Iris pigment epithelial cell (primary cell): ENCODE results near the gene ZBTB1.
"Not testable (repeated sequence)": the region's sequence is repeated elsewhere in the genome, so short reads cannot be mapped to it uniquely, and the experiment has no call there.

Experiments
- DNase-seq: peaks from one replicate; pipeline ENCODE4 v3.0.0-alpha.2; 2011; ENCODE audit warnings: low read depth

Gene ZBTB1

DNA sequence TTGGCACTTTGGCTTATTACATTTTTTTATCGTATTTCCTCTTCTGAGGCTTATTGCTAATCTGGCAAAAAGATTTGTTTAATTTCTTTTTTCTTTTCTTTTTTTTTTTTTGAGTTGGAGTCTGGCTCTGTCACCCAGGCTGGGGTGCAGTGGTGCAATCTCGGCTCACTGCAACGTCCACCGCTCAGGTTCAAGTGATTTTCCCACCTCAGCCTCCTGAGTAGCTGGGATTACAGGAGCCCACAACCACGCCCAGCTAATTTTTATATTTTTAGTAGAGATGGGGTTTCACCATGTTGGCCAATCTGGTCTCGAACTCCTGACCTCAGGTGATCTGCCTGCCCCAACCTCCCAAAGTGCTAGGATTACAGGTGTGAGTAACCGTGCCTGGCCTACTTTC, 65.1 kb downstream of the ZBTB1 start:
- not testable (repeated sequence) for DNase-seq

DNA sequence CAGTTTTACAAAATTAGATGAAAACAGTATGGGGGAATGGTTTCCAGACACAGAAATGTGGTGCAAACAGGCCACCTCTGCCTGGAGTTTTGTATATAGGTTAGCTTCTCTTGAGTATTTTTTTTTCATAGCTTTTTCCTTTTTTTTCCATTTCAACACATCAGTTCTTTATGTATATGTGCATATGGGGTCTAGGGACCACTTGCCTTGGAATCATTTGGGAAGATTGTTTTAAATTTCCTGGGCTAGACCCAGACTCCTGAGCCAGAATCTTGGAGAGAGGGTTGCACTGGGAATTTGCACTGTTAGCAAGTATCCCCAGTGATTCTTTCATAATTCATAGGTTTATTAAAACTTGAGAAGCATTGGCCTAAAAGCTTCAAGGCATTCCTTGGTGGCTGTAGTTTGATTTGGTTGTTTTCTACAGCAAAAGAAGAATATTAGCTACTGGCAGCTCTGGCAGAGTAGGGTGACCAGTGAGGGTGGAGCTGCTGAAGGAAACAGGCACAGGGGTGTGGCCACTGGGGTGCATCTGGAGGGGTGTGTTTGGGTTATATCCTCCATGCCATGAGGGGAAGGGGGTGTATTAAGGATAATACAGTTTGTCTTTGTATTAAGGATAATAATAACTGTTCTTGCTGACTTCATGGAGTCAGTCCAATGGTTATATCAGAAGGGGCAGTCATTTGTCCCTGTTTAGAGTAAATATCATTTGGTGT, 68.0 kb downstream of the ZBTB1 start:
- DNase-seq: no peak

DNA sequence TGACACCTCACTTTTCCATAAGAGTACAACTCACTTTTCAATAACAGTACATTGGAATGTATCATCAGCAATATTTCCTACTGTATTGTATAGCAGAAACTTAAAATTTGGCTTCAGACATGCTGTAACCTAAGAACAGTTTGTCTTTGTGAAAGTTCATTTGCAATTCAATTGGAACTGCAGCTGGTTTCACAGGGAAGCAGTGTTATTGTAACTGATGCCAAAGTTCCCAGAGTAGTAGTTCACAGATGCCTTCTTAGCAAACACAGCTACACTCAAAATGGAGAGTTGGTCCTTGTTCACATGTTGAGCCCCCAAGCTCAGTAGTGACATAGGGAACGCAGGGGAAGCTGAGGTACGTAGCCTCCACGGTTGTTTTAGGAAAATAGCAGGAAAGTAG, 68.5 kb downstream of the ZBTB1 start:
- DNase-seq: no peak
